GM10248 (cell line): Measurements from ENCODE around the gene ACTL6B.

Experiments used
- CTCF ChIA-PET: fragments of 300-600 bp; sonication (Branson Sonifier 250); formaldehyde crosslinking; extraction: SDS; loops from one replicate; lab custom pipeline; 2021; ENCODE audit warnings: antibody characterized with exemption; lab: Yijun Ruan, JAX
- POLR2A ChIA-PET: fragments of 350-650 bp; sonication (Branson Sonifier 250); formaldehyde crosslinking; extraction: SDS; loops from one replicate; lab custom pipeline; 2020; ENCODE audit warnings: antibody characterized with exemption; lab: Yijun Ruan, JAX
- DNase-seq: peaks from one replicate; pipeline ENCODE4 v3.0.0; 2012; ENCODE audit errors: extremely low spot score
- CTCF ChIP-seq: IDR thresholded peaks from 2 replicates; pipeline ENCODE4 v1.5.1; 2012; ENCODE audit warnings: mild to moderate bottlenecking, low read depth; ENCODE audit errors: extremely low read depth, missing control alignments, control extremely low read depth

The ACTL6B gene

DNA sequence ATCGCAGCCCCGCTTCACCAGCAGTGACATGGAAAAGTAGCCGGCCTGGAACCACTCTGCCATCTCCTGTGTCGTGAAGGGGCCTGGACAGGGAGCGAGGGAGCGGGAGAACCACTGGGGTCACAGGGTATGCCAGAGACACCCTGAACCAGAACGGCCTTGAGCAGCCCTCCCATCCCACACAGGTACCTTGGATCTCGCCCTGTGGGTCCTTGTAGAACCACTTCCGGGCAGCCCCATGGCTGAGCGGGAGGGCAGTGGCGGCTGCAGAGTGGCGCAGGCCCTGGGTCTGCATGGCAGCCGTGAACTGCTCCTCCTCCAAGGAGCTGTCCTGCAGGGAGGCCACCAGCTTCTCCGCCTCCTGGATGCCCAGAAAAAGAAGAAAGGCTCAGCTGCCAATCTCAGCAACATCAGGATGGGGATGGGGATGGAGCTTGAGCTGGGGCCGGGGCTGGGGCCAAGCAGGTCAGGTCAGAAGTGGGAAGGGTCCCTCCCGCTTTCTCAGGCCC, 28.3 kb upstream of the ACTL6B start:
- ChIA-PET CTCF (interaction anchor here (1.1 to 8.9 kb wide), 4 partner anchors 7 to 71 kb away, joined by 3 to 106 read pairs (median 9); partner anchors contain the start of gene POP7), POLR2A (interaction anchor here (0.6 to 0.7 kb wide), 3 partner anchors 27 to 247 kb away, joined by 3 to 8 read pairs (median 7); no protein-coding TSS in a partner anchor)
- TF ChIP-seq CTCF = no peak
- no peak for DNase-seq

DNA sequence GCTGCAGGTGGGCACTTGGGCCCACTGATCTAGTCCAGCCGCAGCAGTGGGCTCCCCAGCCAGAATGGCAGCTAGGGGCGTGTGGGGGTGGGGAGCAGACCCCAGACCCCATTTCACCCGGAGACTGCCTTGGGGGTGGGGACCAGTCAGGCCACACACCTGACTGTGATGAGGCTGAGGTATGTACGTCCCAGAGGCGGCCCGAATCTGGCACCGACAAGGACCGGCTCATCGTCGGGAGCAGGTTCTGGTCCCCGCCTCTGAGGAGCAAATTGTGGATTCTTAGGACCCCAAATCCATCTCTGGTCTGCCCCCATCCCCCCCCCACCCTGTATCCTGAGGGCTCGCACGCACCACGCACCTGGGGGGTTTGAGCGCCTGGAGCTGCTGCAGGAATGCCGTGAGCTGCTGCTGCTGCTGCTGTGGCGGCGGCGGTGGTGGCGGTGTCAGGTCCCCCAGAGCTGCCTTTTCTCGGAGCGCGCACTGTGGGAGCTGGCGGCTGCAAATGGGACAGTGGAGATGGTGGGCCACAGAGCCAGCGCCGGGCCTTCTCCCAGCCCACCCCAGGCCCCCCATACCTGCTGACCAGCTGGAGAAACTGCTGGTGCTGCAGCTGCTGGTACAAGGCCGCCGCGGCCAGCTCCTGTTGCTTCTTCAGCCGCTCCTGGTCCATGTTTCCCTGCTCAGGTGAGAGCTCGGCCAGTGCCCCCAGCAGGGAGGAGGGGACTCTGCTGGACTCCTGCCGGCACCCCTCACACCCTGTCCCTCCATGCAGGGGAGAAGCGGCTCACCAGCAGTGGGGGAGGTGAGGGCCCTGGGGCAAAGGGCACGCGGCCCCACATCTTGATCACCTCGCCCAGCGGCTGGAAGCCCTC, 27.6 kb upstream of the ACTL6B start:
- POLR2A ChIA-PET = interaction anchor here (0.6 kb wide), 1 partner anchor 246 kb away, joined by 7 read pairs; no protein-coding TSS in a partner anchor
- CTCF ChIA-PET = interaction anchor here (1.3 to 8.9 kb wide), 4 partner anchors 7 to 71 kb away, joined by 3 to 106 read pairs (median 10); partner anchors contain the start of gene POP7
- TF ChIP-seq CTCF = no peak
- no peak for DNase-seq

DNA sequence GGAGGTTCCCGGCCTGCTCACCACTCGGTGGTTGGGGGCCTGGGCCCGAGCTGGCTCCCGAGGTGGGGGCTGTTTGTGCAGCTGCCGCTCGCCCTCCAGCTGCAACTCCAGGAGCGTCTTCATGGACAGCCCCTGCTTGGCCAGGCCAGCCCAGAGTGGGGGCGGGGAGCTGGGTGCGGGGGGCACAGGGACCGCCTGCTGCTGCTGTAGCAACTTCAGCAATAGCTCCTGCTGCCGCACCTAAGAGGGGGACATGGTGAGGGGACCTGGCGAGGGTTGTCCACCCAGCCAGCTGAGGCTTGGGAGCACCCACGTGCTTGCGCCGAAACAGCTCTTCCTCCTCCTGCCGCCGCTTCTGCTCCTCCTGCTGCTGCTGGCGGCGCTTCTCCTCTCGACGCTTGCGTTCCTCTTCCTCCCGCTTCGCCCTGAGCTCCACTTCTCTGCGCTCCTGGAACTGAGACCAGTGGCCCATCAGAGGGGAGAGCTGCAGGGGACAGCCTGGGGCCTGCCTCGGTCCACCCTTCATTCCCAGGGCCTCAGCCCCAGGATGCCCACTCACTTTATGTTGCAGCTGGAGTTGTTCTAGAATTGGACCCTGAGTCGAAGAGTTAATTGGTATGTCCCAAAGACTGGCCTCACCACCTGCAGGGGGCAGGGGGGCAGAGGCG, 26.9 kb upstream of the ACTL6B start:
- DNase-seq = no peak
- POLR2A ChIA-PET = interaction anchor here (1.0 kb wide), 1 partner anchor 10 kb away, joined by 3 read pairs; the partner anchor contains the start of gene GNB2
- TF ChIP-seq CTCF = no peak
- CTCF ChIA-PET = interaction anchor here (0.8 to 8.9 kb wide), 5 partner anchors 8 to 169 kb away, joined by 3 to 106 read pairs (median 5); partner anchors contain the start of genes POP7 and SLC12A9

GRCh38 chr7:100682228-100682741, 26.0 kb upstream of the ACTL6B start:
- CTCF ChIA-PET = interaction anchor here (1.6 to 8.9 kb wide), 4 partner anchors 9 to 170 kb away, joined by 5 to 106 read pairs (median 10); partner anchors contain the start of genes POP7 and SLC12A9
- no peak for DNase-seq
- POLR2A ChIA-PET = interaction anchor here (1.0 kb wide), 1 partner anchor 9 kb away, joined by 3 read pairs; the partner anchor contains the start of gene GNB2
- TF ChIP-seq CTCF = no peak

DNA sequence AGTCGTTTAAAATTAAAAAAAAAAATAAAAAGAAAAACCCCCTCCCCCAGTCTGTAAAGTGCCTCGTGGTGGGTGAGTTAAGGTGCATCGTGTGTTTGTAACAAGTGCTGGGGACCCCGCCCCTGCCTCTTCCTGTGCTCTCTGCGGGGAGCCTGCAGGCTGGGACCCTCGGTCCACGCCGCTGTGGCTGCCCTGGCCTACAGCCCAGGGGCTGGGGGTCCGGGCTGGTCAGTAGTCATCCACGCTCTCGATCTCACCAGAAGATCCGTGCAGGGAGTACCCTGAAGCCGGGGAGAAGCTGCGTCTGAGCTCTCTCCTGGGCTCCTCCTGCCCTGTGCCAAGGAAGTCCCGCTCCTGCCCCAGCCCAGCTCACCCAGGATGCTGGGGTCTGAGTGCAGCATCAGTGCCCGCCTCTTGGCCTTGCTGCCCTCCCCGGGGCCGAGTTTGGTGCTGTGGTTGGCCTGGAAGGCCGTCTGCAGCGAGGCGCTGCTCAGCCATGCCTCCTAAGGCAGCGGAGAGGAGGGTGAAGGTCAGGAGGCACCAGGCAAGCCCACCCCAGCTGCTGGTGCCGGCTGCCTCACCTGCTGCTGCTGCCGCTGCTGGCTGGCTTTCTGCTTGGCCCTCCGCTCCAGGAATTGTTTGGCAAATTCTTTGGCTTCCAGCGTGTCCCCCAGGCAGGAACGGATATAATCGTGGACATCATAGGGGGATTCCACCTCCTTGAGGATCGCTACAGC, 25.4 kb upstream of the ACTL6B start:
- ChIA-PET CTCF (interaction anchor here (1.6 to 8.9 kb wide), 3 partner anchors 9 to 171 kb away, joined by 5 to 106 read pairs (median 14); partner anchors contain the start of genes POP7 and SLC12A9), POLR2A (no interaction called here)
- DNase-seq = no peak
- TF ChIP-seq CTCF = no peak
